ENCODE data around the gene SLC2A13.

DNA sequence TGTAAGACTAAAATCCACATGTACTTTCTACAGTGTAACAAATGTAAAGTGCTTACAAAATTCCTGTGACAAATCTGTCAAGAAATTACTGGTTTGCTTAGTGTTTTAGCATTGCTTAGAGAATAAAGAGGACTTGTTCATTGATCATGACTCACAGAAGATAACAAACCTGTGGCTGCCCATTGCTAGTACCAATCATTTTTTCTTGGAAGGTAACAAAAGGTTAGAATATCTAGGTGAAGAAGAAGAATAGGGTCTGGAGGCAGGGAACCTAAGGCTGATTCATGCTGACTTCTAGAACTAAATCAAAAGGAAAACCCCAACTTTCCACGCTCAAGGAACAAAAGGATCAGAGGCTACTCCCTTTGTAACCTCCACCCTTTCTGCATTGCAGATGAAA is 253.5 kb downstream of the SLC2A13 start:
- TF ChIP-seq, protein P1, sequence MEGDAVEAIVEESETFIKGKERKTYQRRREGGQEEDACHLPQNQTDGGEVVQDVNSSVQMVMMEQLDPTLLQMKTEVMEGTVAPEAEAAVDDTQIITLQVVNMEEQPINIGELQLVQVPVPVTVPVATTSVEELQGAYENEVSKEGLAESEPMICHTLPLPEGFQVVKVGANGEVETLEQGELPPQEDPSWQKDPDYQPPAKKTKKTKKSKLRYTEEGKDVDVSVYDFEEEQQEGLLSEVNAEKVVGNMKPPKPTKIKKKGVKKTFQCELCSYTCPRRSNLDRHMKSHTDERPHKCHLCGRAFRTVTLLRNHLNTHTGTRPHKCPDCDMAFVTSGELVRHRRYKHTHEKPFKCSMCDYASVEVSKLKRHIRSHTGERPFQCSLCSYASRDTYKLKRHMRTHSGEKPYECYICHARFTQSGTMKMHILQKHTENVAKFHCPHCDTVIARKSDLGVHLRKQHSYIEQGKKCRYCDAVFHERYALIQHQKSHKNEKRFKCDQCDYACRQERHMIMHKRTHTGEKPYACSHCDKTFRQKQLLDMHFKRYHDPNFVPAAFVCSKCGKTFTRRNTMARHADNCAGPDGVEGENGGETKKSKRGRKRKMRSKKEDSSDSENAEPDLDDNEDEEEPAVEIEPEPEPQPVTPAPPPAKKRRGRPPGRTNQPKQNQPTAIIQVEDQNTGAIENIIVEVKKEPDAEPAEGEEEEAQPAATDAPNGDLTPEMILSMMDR (IDR thresholded peaks at IDR 0.05; ENCODE audit: low read depth, low read length, missing input control): no peak
- TF ChIP-seq RAD21 (IDR thresholded peaks at IDR 0.05) (no peak), YY1 (IDR thresholded peaks at IDR 0.05) (no peak), GABPA (IDR thresholded peaks at IDR 0.05 in 1 of 2, conservative IDR thresholded peaks at IDR 0.05 in 1 of 2) (no peak), FOXA1 (IDR thresholded peaks at IDR 0.05) (no peak), EGR1 (IDR thresholded peaks at IDR 0.05; ENCODE audit: low read depth in 2 of 2) (no peak), RXRA (IDR thresholded peaks at IDR 0.05) (no peak), TAF1 (conservative IDR thresholded peaks at IDR 0.05) (no peak), SP1 (IDR thresholded peaks at IDR 0.05) (no peak), HNF4A (conservative IDR thresholded peaks at IDR 0.05) (no peak)
- TF ChIP-seq, protein P2, sequence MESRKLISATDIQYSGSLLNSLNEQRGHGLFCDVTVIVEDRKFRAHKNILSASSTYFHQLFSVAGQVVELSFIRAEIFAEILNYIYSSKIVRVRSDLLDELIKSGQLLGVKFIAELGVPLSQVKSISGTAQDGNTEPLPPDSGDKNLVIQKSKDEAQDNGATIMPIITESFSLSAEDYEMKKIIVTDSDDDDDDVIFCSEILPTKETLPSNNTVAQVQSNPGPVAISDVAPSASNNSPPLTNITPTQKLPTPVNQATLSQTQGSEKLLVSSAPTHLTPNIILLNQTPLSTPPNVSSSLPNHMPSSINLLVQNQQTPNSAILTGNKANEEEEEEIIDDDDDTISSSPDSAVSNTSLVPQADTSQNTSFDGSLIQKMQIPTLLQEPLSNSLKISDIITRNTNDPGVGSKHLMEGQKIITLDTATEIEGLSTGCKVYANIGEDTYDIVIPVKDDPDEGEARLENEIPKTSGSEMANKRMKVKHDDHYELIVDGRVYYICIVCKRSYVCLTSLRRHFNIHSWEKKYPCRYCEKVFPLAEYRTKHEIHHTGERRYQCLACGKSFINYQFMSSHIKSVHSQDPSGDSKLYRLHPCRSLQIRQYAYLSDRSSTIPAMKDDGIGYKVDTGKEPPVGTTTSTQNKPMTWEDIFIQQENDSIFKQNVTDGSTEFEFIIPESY (IDR thresholded peaks at IDR 0.05): no peak
- TF ChIP-seq, protein P3, sequence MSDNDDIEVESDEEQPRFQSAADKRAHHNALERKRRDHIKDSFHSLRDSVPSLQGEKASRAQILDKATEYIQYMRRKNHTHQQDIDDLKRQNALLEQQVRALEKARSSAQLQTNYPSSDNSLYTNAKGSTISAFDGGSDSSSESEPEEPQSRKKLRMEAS (IDR thresholded peaks at IDR 0.05): no peak
- TF ChIP-seq, protein P4, sequence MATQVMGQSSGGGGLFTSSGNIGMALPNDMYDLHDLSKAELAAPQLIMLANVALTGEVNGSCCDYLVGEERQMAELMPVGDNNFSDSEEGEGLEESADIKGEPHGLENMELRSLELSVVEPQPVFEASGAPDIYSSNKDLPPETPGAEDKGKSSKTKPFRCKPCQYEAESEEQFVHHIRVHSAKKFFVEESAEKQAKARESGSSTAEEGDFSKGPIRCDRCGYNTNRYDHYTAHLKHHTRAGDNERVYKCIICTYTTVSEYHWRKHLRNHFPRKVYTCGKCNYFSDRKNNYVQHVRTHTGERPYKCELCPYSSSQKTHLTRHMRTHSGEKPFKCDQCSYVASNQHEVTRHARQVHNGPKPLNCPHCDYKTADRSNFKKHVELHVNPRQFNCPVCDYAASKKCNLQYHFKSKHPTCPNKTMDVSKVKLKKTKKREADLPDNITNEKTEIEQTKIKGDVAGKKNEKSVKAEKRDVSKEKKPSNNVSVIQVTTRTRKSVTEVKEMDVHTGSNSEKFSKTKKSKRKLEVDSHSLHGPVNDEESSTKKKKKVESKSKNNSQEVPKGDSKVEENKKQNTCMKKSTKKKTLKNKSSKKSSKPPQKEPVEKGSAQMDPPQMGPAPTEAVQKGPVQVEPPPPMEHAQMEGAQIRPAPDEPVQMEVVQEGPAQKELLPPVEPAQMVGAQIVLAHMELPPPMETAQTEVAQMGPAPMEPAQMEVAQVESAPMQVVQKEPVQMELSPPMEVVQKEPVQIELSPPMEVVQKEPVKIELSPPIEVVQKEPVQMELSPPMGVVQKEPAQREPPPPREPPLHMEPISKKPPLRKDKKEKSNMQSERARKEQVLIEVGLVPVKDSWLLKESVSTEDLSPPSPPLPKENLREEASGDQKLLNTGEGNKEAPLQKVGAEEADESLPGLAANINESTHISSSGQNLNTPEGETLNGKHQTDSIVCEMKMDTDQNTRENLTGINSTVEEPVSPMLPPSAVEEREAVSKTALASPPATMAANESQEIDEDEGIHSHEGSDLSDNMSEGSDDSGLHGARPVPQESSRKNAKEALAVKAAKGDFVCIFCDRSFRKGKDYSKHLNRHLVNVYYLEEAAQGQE (IDR thresholded peaks at IDR 0.05): no peak
